Suprapubic skin (tissue), 3 donors: ENCODE results near the gene UTP14C.

Source experiments
- CTCF ChIP-seq, 2 donors: fragments of 200-600 bp in 1 of 2; fragments of 450-650 bp in 1 of 2; sonication (generic) in 1 of 2; IDR thresholded peaks; one replicate each; pipeline ENCODE4 v1.5.1; 2016 to 2019; ENCODE audit warnings: antibody characterized with exemption in 2 of 2, mild to moderate bottlenecking in 1 of 2, moderate library complexity in 1 of 2
- EP300 ChIP-seq: sonication (generic); formaldehyde crosslinking; IDR thresholded peaks from one replicate; pipeline ENCODE4 v1.6.1; 2017; ENCODE audit warnings: antibody characterized with exemption

- TF ChIP-seq EP300 (no peak), CTCF (IDR thresholded peaks at IDR 0.05) (no peak)
Observed at GRCh38 chr13:52047463-52047862, 23.0 kb downstream of the UTP14C start.
